ENCODE data around the gene DPYD. TPM values are rescaled to one million over a fixed set of nuclear protein-coding genes. Genes with fewer than 3 reads are reported as not detected.

Gene DPYD
- total and polyA plus RNA-seq, 2 donors from 2014 or later, result 4.9 to 41.6 TPM

GRCh38 chr1:97047421-97047793, 873.4 kb downstream of the DPYD start:
- intact Hi-C loops (cut with DNase I), result no loop called here
- no peak for FAIRE-seq
- DNase-seq, result peak in 1 of 5 donors; percentile 48

DNA sequence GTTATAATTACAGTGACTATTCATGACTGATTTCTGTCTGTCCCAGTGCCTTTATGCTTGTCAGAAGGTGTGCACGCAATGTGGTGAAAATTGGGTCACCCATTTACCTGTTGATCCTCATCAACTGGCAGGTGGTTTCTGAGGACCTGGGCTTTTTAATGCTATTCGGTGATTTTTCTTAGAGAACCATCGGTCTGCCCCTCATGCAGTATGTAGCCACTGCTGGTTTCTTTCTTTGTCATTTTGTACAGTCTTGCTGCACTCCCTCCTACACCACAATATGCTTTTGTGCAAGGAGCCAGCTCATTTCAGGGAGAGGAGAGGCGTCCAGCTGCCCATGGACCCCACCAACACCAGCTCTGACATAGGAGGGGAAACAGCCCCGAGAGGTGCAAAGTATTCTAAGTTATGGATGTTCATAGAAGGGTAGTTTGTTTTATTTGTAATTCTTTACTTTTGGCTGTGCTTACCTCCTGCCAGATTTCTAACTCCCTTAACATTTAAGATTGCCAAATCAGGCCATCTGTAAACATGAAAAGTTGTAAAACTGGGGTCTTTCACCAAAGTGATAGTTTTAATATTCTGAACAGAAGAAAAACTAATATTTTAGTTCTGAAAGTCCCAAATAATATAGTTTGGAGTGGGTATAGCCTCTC, 873.9 kb downstream of the DPYD start:
- Histone ChIP-seq H3K27me3 (ENCODE audit: control insufficient read depth, insufficient read depth, low read length) (no peaks in the 10 kb centered on the region), H3K9ac (ENCODE audit: low read length in 3 of 3) (no peak overlapping the region), H3K27ac (ENCODE audit: low read depth in 2 of 2, low read length in 2 of 2) (no peak overlapping the region), H3K4me3 (ENCODE audit: low read length in 3 of 3) (no peak overlapping the region), H3K9me3 (ENCODE audit: control insufficient read depth in 2 of 3, insufficient read depth in 1 of 3, low read length in 3 of 3) (peaks cover 0 to 4% (median 3%) of the 10 kb centered on the region in 3 donors), H3K36me3 (ENCODE audit: control insufficient read depth in 2 of 3, insufficient read depth in 3 of 3, low read length in 3 of 3) (no peaks in the 10 kb centered on the region), H3K4me1 (ENCODE audit: control insufficient read depth in 2 of 3, insufficient read depth in 2 of 3, low read depth in 1 of 3, low read length in 3 of 3) (no peaks in the 10 kb centered on the region)
- no peak for TF ChIP-seq CTCF (IDR thresholded peaks at IDR 0.05; ENCODE audit: borderline replicate concordance, extremely low read depth, insufficient read depth)
- DNase-seq (no peak), FAIRE-seq (no peak)
- intact Hi-C loops (cut with DNase I), result no loop called here

More at GRCh38 chr1:97047421-97047793, 873.4 kb downstream of the DPYD start:
- H3K36me3 ChIP-seq (ENCODE audit: control insufficient read depth in 2 of 3, insufficient read depth in 3 of 3, low read length in 3 of 3), result no peaks in the 10 kb centered on the region
- no peaks in the 10 kb centered on the region for H3K4me1 ChIP-seq (ENCODE audit: control insufficient read depth in 2 of 3, insufficient read depth in 2 of 3, low read depth in 1 of 3, low read length in 3 of 3)
- no peak overlapping the region for H3K4me3 ChIP-seq (ENCODE audit: low read length in 3 of 3)
- no peaks in the 10 kb centered on the region for H3K27me3 ChIP-seq (ENCODE audit: control insufficient read depth, insufficient read depth, low read length)
- TF ChIP-seq CTCF (IDR thresholded peaks at IDR 0.05; ENCODE audit: borderline replicate concordance, extremely low read depth, insufficient read depth), result no peak
- no peak overlapping the region for H3K27ac ChIP-seq (ENCODE audit: low read depth in 2 of 2, low read length in 2 of 2)
- no peak overlapping the region for H3K9ac ChIP-seq (ENCODE audit: low read length in 3 of 3)
- peaks cover 0 to 4% (median 1%) of the 10 kb centered on the region in 3 donors for H3K9me3 ChIP-seq (ENCODE audit: control insufficient read depth in 2 of 3, insufficient read depth in 1 of 3, low read length in 3 of 3)

DNA sequence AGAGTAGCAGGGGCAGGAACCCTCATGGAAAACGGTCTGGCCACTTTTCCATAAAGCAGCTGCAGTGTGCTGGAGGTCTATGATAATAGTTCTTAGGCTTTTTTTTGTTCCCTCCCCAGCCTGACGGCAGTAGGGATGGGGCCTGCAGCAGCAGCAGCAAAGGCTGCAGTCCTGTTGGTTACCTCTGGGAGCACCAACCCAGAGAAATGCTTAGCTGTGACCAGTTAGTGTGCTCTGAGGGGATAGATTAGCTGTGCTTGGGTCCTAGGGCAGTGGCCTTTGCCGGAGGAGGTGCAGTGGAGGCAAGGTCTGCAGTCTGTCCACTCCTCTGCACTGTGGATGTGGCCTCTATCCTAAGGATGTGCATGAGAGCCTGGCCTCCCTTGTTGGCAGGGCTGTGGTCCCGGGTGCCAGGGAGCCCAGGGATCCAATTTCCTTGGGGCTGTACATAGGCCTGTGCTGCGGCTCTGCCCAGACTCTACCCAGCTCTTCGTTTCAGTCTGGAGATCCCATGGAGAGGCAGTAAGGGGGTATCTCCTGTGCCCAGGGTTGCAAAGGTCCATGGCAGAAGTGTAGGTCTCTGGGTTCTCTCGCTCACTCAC, 876.6 kb downstream of the DPYD start:
- H3K4me3 ChIP-seq (ENCODE audit: low read length in 3 of 3), result no peak overlapping the region

More for the DNA sequence above, 876.6 kb downstream of the DPYD start:
- DNase-seq (peak in 1 of 5 donors; percentile 28), FAIRE-seq (no peak)
- Histone ChIP-seq H3K27me3 (ENCODE audit: control insufficient read depth, insufficient read depth, low read length) (no peaks in the 10 kb centered on the region), H3K9me3 (ENCODE audit: control insufficient read depth in 2 of 3, insufficient read depth in 1 of 3, low read length in 3 of 3) (peaks cover 0 to 4% (median 3%) of the 10 kb centered on the region in 3 donors), H3K36me3 (ENCODE audit: control insufficient read depth in 2 of 3, insufficient read depth in 3 of 3, low read length in 3 of 3) (no peaks in the 10 kb centered on the region), H3K9ac (ENCODE audit: low read length in 3 of 3) (no peak overlapping the region), H3K27ac (ENCODE audit: low read depth in 2 of 2, low read length in 2 of 2) (no peak overlapping the region), H3K4me1 (ENCODE audit: control insufficient read depth in 2 of 3, insufficient read depth in 2 of 3, low read depth in 1 of 3, low read length in 3 of 3) (no peaks in the 10 kb centered on the region)
- intact Hi-C loops (cut with DNase I), result no loop called here
- TF ChIP-seq CTCF (IDR thresholded peaks at IDR 0.05; ENCODE audit: borderline replicate concordance, extremely low read depth, insufficient read depth), result no peak

Data from kidney (tissue), 14 donors.